ENCODE data around the gene TMEM156.

GRCh38 chr4:39050590-39050989 is 18.4 kb upstream of the TMEM156 start:
- TF ChIP-seq CTCF (IDR thresholded peaks at IDR 0.05) (no peak), POLR2A (IDR thresholded peaks at IDR 0.05) (no peak)

Measured in esophagus squamous epithelium (tissue), 4 donors.